Gastroesophageal sphincter (tissue), 3 donors: ENCODE data around the gene NOXO1.

Experiments
- CTCF ChIP-seq, 4 experiments: fragments of 200-600 bp in 2 of 4; fragments of 450-650 bp in 2 of 4; sonication (generic) in 1 of 4; IDR thresholded peaks; one replicate each; pipeline ENCODE4 v1.5.1; 2017 to 2019; ENCODE audit warnings: antibody characterized with exemption in 4 of 4, mild to moderate bottlenecking in 2 of 4, moderate library complexity in 2 of 4
- EP300 ChIP-seq: sonication (generic); formaldehyde crosslinking; IDR thresholded peaks from one replicate; pipeline ENCODE4 v1.6.1; 2017; ENCODE audit warnings: antibody characterized with exemption, mild to moderate bottlenecking

GRCh38 chr16:1947369-1947670, 33.9 kb downstream of the NOXO1 start:
- TF ChIP-seq CTCF (IDR thresholded peaks at IDR 0.05) (no peak), EP300 (no peak)
